Measurements from ENCODE around the gene PRKAR2B.
"Not testable (repeated sequence)": the region's sequence is repeated elsewhere in the genome, so short reads cannot be mapped to it uniquely, and the experiment has no call there.

Gene PRKAR2B

GRCh38 chr7:107090457-107090856 lies 46.0 kb downstream of the PRKAR2B start:
- Histone ChIP-seq H3K36me3 (ENCODE audit: insufficient read depth, low read length) (no peaks in the 10 kb centered on the region), H3K4me1 (ENCODE audit: insufficient read depth, low read length) (no peaks in the 10 kb centered on the region), H3K27me3 (ENCODE audit: control insufficient read depth in 1 of 2, insufficient read depth in 2 of 2, low read length in 2 of 2) (no peaks in the 10 kb centered on the region), H3K9me3 (ENCODE audit: low read length) (no peaks in the 10 kb centered on the region), H3K27ac (ENCODE audit: low read depth, low read length) (no peak overlapping the region), H3K4me3 (ENCODE audit: low read depth in 1 of 2, low read length in 2 of 2) (no peak overlapping the region), H3K9ac (ENCODE audit: low read length) (no peak overlapping the region)

- no peaks in the 10 kb centered on the region for H3K9me3 ChIP-seq (ENCODE audit: low read length)
- no peaks in the 10 kb centered on the region for H3K4me1 ChIP-seq (ENCODE audit: insufficient read depth, low read length)
- no peaks in the 10 kb centered on the region for H3K27me3 ChIP-seq (ENCODE audit: control insufficient read depth in 1 of 2, insufficient read depth in 2 of 2, low read length in 2 of 2)
- no peak overlapping the region for H3K9ac ChIP-seq (ENCODE audit: low read length)
- no peak overlapping the region for H3K4me3 ChIP-seq (ENCODE audit: low read depth in 1 of 2, low read length in 2 of 2)
- H3K36me3 ChIP-seq (ENCODE audit: insufficient read depth, low read length): no peaks in the 10 kb centered on the region
- H3K27ac ChIP-seq (ENCODE audit: low read depth, low read length): no peak overlapping the region
Observed at GRCh38 chr7:107091306-107091705, 46.8 kb downstream of the PRKAR2B start.

- H3K4me1 ChIP-seq (ENCODE audit: insufficient read depth, low read length); H3K4me3 ChIP-seq (ENCODE audit: low read depth in 1 of 2, low read length in 2 of 2); H3K36me3 ChIP-seq (ENCODE audit: insufficient read depth, low read length); H3K27me3 ChIP-seq (ENCODE audit: control insufficient read depth in 1 of 2, insufficient read depth in 2 of 2, low read length in 2 of 2); H3K9me3 ChIP-seq (ENCODE audit: low read length); H3K27ac ChIP-seq (ENCODE audit: low read depth, low read length); H3K9ac ChIP-seq (ENCODE audit: low read length): not testable (repeated sequence)
Observed at GRCh38 chr7:107093671-107094070, 49.2 kb downstream of the PRKAR2B start.

GRCh38 chr7:107099154-107099553 lies 54.6 kb downstream of the PRKAR2B start:
- H3K9ac ChIP-seq (ENCODE audit: low read length); H3K27me3 ChIP-seq (ENCODE audit: control insufficient read depth in 1 of 2, insufficient read depth in 2 of 2, low read length in 2 of 2); H3K4me1 ChIP-seq (ENCODE audit: insufficient read depth, low read length); H3K4me3 ChIP-seq (ENCODE audit: low read depth in 1 of 2, low read length in 2 of 2); H3K27ac ChIP-seq (ENCODE audit: low read depth, low read length); H3K36me3 ChIP-seq (ENCODE audit: insufficient read depth, low read length); H3K9me3 ChIP-seq (ENCODE audit: low read length): not testable (repeated sequence)

GRCh38 chr7:107100824-107101223 lies 56.3 kb downstream of the PRKAR2B start:
- H3K36me3 ChIP-seq (ENCODE audit: insufficient read depth, low read length): no peaks in the 10 kb centered on the region
- no peak overlapping the region for H3K4me3 ChIP-seq (ENCODE audit: low read depth in 1 of 2, low read length in 2 of 2)
- no peak overlapping the region for H3K9ac ChIP-seq (ENCODE audit: low read length)
- no peak overlapping the region for H3K27ac ChIP-seq (ENCODE audit: low read depth, low read length)
- no peaks in the 10 kb centered on the region for H3K4me1 ChIP-seq (ENCODE audit: insufficient read depth, low read length)
- H3K9me3 ChIP-seq (ENCODE audit: low read length): no peaks in the 10 kb centered on the region
- no peaks in the 10 kb centered on the region for H3K27me3 ChIP-seq (ENCODE audit: control insufficient read depth in 1 of 2, insufficient read depth in 2 of 2, low read length in 2 of 2)

- Histone ChIP-seq H3K27ac (ENCODE audit: low read depth, low read length) (no peak overlapping the region), H3K4me1 (ENCODE audit: insufficient read depth, low read length) (no peaks in the 10 kb centered on the region), H3K4me3 (ENCODE audit: low read depth in 1 of 2, low read length in 2 of 2) (no peak overlapping the region)
Observed at GRCh38 chr7:107103369-107103768, 58.9 kb downstream of the PRKAR2B start.

GRCh38 chr7:107104801-107105200 lies 60.3 kb downstream of the PRKAR2B start:
- H3K9me3 ChIP-seq (ENCODE audit: low read length): no peaks in the 10 kb centered on the region
- H3K27ac ChIP-seq (ENCODE audit: low read depth, low read length): no peak overlapping the region
- no peak overlapping the region for H3K4me3 ChIP-seq (ENCODE audit: low read depth in 1 of 2, low read length in 2 of 2)
- H3K4me1 ChIP-seq (ENCODE audit: insufficient read depth, low read length): no peaks in the 10 kb centered on the region
- no peak overlapping the region for H3K9ac ChIP-seq (ENCODE audit: low read length)
- no peaks in the 10 kb centered on the region for H3K27me3 ChIP-seq (ENCODE audit: control insufficient read depth in 1 of 2, insufficient read depth in 2 of 2, low read length in 2 of 2)
- H3K36me3 ChIP-seq (ENCODE audit: insufficient read depth, low read length): no peaks in the 10 kb centered on the region

More at GRCh38 chr7:107103369-107103768, 58.9 kb downstream of the PRKAR2B start:
- H3K9ac ChIP-seq (ENCODE audit: low read length): no peak overlapping the region
- H3K27me3 ChIP-seq (ENCODE audit: control insufficient read depth in 1 of 2, insufficient read depth in 2 of 2, low read length in 2 of 2): no peaks in the 10 kb centered on the region
- no peaks in the 10 kb centered on the region for H3K36me3 ChIP-seq (ENCODE audit: insufficient read depth, low read length)
- no peaks in the 10 kb centered on the region for H3K9me3 ChIP-seq (ENCODE audit: low read length)

- Histone ChIP-seq H3K36me3 (ENCODE audit: insufficient read depth, low read length) (no peaks in the 10 kb centered on the region), H3K9me3 (ENCODE audit: low read length) (no peaks in the 10 kb centered on the region), H3K27ac (ENCODE audit: low read depth, low read length) (no peak overlapping the region), H3K4me3 (ENCODE audit: low read depth in 1 of 2, low read length in 2 of 2) (no peak overlapping the region), H3K27me3 (ENCODE audit: control insufficient read depth in 1 of 2, insufficient read depth in 2 of 2, low read length in 2 of 2) (no peaks in the 10 kb centered on the region), H3K9ac (ENCODE audit: low read length) (no peak overlapping the region), H3K4me1 (ENCODE audit: insufficient read depth, low read length) (no peaks in the 10 kb centered on the region)
Observed at GRCh38 chr7:107105591-107106245, 61.2 kb downstream of the PRKAR2B start.

GRCh38 chr7:107108793-107109371 lies 64.4 kb downstream of the PRKAR2B start:
- Histone ChIP-seq H3K9ac (ENCODE audit: low read length) (no peak overlapping the region), H3K27me3 (ENCODE audit: control insufficient read depth in 1 of 2, insufficient read depth in 2 of 2, low read length in 2 of 2) (no peaks in the 10 kb centered on the region), H3K4me3 (ENCODE audit: low read depth in 1 of 2, low read length in 2 of 2) (no peak overlapping the region), H3K36me3 (ENCODE audit: insufficient read depth, low read length) (no peaks in the 10 kb centered on the region), H3K4me1 (ENCODE audit: insufficient read depth, low read length) (no peaks in the 10 kb centered on the region), H3K9me3 (ENCODE audit: low read length) (no peaks in the 10 kb centered on the region), H3K27ac (ENCODE audit: low read depth, low read length) (no peak overlapping the region)

GRCh38 chr7:107109955-107110354 lies 65.5 kb downstream of the PRKAR2B start:
- Histone ChIP-seq H3K27me3 (ENCODE audit: control insufficient read depth in 1 of 2, insufficient read depth in 2 of 2, low read length in 2 of 2) (no peaks in the 10 kb centered on the region), H3K36me3 (ENCODE audit: insufficient read depth, low read length) (no peaks in the 10 kb centered on the region), H3K9me3 (ENCODE audit: low read length) (no peaks in the 10 kb centered on the region), H3K4me3 (ENCODE audit: low read depth in 1 of 2, low read length in 2 of 2) (no peak overlapping the region), H3K27ac (ENCODE audit: low read depth, low read length) (no peak overlapping the region), H3K4me1 (ENCODE audit: insufficient read depth, low read length) (no peaks in the 10 kb centered on the region), H3K9ac (ENCODE audit: low read length) (no peak overlapping the region)

GRCh38 chr7:107111196-107111595 lies 66.7 kb downstream of the PRKAR2B start:
- H3K9me3 ChIP-seq (ENCODE audit: low read length): no peaks in the 10 kb centered on the region
- no peaks in the 10 kb centered on the region for H3K36me3 ChIP-seq (ENCODE audit: insufficient read depth, low read length)
- no peak overlapping the region for H3K9ac ChIP-seq (ENCODE audit: low read length)
- no peaks in the 10 kb centered on the region for H3K27me3 ChIP-seq (ENCODE audit: control insufficient read depth in 1 of 2, insufficient read depth in 2 of 2, low read length in 2 of 2)
- no peaks in the 10 kb centered on the region for H3K4me1 ChIP-seq (ENCODE audit: insufficient read depth, low read length)
- no peak overlapping the region for H3K4me3 ChIP-seq (ENCODE audit: low read depth in 1 of 2, low read length in 2 of 2)
- no peak overlapping the region for H3K27ac ChIP-seq (ENCODE audit: low read depth, low read length)

- H3K9ac ChIP-seq (ENCODE audit: low read length): no peak overlapping the region
- H3K27me3 ChIP-seq (ENCODE audit: control insufficient read depth in 1 of 2, insufficient read depth in 2 of 2, low read length in 2 of 2): no peaks in the 10 kb centered on the region
- H3K4me1 ChIP-seq (ENCODE audit: insufficient read depth, low read length): peaks cover 6% of the 10 kb centered on the region
- no peak overlapping the region for H3K4me3 ChIP-seq (ENCODE audit: low read depth in 1 of 2, low read length in 2 of 2)
- H3K27ac ChIP-seq (ENCODE audit: low read depth, low read length): no peak overlapping the region
- H3K9me3 ChIP-seq (ENCODE audit: low read length): no peaks in the 10 kb centered on the region
- H3K36me3 ChIP-seq (ENCODE audit: insufficient read depth, low read length): no peaks in the 10 kb centered on the region
Observed at GRCh38 chr7:107113866-107114265, 69.4 kb downstream of the PRKAR2B start.
